GM18858 (cell line): ENCODE data around the gene LUC7L3.
"Not testable (repeated sequence)": the region's sequence is repeated elsewhere in the genome, so short reads cannot be mapped to it uniquely, and the experiment has no call there.

Source experiments
- ATAC-seq: cut with Tn5 transposase; IDR thresholded peaks from one replicate; pipeline ENCODE4 v1.9.1; 2021; ENCODE audit not compliant: unreplicated experiment

The LUC7L3 gene

DNA sequence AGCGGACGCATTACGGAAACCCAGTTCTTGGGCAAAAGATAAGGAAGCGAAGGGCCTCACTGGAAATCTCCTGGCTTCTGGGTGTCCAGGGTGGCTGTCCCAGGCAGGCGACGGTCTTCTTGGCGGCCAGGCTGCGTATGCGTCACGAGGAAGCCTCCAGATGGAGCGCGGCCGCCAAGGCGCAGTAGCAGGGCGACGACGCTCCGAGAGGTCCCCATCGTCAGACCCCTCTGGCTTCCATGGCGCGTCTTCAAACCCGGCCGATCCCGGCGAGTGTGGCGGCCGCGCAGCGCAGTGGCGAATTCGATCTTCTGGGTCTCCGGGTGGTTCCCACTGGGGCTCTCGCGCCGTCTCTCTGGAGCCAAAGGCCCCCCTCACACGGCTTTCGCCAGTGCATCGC lies 61.8 kb downstream of the LUC7L3 start:
- ATAC-seq: no peak

DNA sequence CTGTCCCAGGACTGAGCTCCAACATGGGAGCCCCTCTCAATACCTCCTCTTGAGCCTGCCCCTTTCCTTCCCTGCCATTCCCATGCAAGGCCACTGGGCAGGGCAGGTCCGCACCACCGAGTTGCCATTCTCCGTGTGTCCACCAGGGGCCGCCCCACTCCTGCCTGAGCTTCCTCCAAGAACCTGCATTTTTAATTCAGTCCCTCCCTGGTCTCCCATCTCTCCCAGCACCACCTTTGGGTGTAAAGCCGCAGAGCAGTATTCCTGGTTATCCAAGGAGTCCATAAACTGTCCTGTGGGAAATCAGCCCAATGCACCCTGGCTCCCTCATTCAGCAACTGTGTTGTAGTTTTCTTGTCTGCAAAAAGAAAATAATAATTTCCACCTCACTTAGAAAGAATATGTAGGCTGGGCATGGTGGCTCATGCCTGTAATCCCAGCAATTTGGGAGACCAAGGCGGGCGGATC lies 63.8 kb downstream of the LUC7L3 start:
- no peak for ATAC-seq

DNA sequence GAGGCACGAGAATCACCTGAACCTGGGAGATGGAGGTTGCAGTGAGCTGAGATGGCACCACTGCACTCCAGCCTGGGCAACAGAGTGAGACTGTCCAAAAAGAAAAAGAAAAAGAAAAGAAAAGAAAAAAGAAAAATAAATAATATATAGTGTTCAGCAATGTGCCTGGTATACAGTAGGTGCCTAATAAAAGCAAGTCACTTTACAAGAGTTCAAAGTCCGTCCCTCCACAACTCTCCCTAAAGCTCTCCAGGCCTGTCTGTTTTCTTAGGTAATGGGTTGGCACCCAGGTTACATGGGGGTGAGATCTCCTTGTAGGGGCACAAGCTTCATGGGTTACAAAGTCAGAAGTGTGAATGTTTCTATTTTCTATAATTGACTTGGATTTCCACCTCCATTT lies 64.5 kb downstream of the LUC7L3 start:
- ATAC-seq: no peak

DNA sequence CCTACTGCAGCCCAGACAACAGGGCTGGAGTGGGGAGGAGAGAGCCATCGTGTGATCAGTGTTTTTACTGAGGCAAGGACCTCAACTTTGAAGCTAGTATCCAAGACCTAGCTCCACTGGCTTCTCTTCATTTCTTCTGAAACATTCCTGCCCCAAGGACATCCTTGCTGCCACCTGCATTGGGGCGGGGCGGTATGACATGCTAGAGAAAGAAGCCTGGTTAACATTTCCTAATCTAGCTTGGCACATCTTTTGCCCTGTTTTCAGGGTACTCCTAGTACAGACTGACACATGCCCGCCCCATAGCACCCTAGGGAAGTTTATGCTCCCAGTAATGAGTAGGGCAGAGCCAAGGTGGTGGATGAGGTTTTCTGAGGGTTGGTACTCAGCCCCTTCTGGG lies 65.7 kb downstream of the LUC7L3 start:
- no peak for ATAC-seq

DNA sequence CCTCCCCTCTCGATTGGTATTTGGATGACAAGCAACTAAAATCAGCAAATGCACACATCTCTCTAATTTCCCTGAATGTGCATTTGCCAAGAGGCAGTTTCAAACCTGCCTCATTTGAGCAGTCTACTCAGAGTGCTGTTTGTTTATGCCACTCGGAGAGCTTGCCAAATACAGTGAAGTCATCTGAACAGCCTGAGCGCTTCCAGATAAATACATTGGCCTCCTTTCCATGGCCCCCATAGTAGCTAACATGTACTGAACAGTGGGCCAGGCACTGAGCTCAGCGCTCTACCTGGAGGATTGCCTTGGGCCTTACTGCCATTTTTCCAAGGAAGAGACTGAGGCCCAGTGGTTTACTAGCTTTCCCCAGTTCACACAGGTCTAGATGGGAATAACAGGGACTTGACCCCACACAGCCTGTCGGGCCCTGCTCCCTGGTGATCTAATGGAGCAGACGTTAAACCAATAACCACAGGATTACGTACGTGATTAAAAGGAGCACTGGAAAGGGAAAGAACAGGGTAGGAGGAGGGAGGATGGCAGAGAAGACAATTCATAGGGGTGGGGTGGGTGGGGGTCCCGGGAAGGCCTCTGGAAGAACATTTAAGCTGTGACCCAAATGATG lies 66.7 kb downstream of the LUC7L3 start:
- ATAC-seq: no peak

DNA sequence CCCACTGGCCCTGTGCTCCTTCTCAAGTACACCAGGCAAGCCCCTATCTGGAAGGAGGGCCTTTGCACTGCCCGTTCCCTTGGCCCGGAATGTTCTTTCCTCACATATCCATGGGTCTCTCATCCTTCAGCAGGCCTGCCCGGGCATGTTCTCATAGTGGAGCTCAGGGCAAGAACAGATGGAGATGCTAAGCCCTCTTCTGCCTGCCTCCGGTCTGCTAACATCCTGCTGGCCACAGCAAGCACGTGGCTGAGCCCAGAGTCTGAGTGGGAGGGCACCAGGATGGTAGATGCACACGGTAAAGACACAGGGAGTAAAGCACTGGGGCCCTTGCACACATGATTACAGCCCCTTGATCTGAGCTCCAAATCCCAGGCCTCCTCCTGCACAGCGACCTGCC lies 67.7 kb downstream of the LUC7L3 start:
- ATAC-seq: no peak

DNA sequence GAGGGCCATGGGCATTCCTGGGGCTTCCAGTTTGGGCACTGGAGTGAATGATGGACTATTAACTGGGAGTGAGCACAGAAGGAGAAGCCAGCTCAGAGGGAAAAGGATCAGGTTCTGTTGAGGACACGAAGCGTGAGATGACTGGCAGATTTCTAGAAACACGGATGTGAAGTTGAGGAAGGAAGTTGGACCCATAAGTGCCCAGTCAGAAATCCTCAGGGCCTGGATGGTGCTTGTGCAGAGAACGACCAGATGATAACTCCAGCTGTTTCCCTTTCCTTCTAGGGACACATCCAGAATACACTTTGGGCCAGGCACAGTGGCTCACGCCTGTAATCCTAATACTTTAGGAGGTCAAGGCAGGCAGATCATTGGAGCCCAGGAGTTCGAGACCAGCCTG lies 71.2 kb downstream of the LUC7L3 start:
- ATAC-seq: no peak

DNA sequence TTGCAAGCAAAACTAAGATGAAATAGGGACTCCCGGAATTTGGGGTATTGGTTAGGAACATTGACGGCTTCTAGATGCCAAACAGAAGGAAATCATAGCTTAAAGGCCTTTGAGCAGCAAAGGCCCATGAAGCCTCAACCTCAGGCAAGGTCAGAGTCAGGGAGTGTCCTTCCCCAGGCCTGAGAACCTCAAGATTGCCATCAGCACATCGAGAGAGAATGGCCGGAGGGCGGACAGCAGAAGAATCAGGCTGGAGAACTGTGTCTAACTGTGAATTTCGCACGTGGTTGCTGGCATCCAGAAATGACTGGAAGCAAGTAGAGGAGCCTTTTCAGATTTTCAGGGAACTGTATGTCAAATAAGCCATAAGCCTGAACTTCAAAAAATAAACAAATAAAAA lies 72.7 kb downstream of the LUC7L3 start:
- no peak for ATAC-seq

DNA sequence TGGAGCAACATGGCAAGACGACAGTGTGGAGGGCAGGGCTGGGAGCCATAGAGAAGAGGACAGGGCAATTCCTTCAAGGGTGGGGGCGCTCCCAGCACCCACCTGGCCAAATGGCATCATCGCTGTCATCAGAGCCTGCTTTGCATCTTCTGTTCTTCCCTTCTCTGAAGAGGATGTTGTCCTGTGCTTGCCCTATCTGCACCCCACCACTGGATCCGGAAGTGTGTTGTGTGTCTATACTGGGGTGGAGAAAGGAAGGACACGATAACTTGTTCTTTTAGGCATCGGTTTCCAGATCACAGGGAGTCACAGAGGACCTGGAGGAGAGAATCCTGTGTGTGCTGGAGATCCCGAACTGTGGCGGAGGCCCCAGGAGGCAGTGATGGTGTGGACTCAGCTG lies 73.6 kb downstream of the LUC7L3 start:
- ATAC-seq: no peak

DNA sequence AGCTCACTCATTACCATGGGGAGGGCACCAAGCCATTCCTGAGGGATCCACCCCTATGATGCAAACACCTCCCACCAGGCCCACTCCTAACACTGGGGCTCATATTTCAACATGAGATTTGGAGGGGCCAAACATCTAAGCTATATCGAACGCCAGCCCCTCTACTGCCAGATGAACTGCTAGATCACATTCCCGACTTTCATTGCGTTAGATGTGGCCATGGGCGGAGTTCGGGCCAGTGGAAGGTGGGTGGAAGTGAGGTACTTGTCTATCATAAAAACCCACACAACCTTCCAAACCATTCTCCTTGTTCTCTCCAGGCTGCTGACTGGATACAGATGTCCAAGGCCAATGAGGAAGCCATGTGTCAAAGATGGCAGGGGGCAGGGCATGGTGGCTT lies 75.0 kb downstream of the LUC7L3 start:
- ATAC-seq: no peak

DNA sequence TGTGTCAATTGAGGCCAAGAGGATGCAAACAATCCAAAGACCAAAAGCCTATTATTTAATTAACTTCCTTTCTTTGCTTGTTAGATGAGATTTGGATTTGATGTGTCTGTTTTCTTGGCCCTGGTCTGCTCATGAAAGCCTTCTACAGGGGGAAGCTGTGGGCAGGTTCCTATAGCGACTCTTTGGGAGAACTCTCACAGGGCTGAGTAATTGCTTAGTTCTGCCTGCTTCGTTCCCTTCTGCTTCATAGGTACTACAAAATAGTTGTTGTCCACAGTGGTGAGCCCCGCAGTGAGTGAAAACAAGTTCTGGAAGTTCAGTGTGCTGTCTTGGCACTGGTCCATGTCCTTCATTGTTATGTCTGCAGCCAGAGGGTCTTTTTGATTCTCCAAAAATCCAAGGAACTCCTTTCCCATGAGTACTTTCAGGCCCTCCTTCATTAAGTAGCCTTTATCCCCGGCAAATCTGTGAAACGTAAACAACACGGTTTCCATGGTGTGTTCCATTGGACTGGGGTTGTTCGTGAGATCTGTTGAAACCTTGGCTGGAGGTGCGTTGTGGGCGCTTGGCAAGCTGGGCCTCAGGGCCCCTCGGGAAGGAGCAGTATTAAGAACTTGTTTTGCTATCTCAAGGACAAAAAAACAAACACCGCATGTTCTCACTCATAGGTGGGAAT lies 77.9 kb downstream of the LUC7L3 start:
- ATAC-seq: no peak

DNA sequence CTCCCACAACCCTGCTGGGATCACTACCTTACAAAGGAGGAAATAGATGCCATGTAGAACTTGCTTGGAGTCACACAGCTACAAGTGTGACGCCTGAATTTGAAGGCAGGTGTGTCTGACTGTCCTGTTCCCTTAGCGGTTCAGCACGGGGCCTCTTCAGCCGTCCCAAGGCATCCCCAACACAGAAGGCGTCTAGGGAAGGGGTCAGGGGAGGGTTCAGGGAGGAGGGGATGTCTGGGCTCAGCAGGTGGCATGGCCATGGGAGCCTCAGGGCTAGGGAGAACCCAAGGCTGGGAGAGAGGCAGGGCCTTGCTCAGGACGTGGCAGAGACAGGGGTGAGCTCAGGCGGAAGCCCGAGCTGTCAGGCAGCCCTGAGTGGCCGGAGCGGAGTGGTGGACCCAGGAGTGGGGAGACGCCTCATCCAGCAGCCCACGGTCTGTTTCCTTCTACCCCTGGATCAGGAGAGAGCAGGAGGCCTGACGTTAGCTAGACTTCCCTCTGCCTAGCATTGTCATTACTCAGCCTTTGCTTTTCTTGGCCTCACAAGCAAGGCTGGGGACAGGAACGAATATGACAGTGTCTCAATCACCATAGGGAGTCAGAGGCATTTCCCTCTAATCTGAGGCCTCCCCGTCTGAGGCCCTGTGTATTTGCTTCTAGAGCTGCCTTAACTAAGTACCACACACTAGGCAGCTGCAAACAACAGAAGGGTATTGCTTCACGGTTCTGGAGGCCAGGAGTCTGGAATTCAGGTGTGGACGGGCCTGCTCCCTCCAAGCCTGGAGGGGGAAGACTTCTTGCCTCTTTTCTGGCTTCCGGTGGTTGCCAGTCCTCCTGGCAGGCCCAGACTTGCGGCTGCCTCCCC lies 79.3 kb downstream of the LUC7L3 start:
- no peak for ATAC-seq

DNA sequence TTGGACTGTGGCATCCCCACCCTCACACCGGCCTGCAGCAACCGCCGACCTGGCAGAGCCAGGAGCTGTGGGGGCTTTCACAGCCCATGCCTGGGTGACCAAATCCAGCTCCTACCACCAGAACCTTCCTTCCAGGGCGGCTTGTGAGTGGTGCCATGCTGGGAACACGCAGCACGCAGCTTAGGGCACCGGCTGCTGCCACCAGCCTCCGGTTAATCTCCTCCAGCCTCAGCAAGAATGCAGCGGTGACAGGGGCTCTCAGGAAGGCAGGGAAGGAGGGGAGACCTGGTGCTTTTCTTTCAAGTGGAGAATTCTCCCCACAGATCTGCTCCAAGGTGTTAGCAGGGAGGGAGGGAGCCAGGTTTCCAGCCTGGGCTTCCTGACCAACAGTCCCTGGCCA lies 80.2 kb downstream of the LUC7L3 start:
- ATAC-seq: no peak

DNA sequence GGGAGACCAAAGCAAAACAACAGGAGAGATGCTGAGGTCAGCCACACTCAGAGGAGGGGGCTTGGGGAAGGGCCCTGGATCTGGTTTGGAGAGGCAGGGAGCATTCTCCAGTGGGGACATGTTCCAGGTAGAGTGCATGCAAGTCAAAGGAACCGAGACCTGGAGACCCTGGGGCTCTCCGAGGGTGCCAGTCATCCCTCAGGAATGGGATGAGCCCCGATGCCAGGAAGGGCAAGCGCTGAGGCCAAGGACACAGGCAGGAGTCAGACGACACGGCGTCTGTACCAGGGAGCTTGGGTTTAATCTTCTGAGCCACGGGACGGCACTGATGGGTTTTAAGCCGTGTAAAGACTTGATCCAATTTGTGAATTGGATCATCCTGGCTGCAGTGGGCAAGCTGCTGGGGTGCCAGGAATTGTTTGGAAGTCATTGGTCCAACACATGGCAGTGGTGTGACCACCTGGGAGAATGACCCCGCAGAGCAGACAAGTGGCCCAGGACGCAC lies 80.8 kb downstream of the LUC7L3 start:
- no peak for ATAC-seq

DNA sequence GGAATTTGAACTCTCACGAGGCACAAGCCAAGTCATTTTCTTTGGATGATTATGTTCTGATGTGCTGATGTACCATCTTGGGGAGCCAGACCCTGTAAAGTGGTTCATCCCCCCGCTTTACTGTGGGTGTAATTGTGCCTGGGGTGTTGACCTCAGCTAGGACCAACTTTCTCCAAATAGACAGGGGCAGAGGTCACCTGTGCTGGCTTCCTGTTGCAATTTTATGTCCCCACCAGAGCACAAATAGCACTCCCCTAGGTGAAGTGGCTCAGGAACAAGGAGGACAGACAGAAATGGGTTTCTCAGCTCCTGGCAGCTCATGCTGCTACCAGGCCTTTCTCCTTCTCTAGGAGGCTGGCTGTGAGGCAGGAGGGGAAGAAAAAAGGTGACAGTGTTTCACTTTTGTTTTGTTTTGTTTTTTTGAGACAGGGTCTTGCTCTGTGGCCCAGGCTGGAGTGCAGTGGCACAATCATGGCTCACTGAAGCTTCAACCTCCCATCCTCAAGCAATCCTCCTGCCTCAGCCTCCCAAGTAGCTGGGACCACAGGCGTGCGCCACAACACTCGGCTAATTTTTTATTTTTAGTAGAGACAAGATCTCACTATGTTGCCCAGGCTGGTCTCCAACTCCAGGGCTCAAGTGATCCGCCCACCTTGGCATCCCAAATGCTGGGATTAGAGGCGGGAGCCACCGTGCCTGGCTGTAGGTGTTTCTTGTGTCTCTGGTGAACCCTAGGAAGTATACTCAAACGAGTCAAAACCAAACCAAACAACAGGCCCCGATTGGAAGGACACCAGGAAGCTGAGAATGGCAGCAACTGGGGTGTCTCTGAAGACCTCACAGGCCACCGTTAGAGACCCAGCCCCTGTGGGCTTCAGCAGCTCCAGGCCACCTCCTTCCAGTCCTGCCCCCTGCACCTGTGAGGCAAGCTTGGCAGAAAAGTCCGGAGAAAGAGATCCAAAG lies 83.5 kb downstream of the LUC7L3 start:
- no peak for ATAC-seq

DNA sequence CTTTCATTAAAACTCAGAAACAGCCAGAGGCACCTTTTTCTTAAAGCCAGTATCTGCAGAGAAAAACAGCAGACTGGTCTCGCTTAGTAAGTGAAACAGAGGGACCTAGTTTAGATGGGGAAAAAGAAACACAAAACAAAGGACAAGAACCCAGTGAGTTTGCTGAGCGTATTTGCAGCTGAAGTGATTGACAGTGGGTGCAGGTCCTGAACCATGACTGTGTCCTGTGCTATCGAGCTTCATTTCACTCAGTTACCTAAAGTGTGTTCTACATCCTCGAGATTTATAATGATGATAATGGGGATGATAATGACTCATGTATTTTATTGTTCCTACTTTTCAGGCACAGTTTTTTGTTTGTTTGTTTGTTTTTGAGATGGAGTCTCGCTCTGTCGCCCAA lies 84.3 kb downstream of the LUC7L3 start:
- no peak for ATAC-seq

DNA sequence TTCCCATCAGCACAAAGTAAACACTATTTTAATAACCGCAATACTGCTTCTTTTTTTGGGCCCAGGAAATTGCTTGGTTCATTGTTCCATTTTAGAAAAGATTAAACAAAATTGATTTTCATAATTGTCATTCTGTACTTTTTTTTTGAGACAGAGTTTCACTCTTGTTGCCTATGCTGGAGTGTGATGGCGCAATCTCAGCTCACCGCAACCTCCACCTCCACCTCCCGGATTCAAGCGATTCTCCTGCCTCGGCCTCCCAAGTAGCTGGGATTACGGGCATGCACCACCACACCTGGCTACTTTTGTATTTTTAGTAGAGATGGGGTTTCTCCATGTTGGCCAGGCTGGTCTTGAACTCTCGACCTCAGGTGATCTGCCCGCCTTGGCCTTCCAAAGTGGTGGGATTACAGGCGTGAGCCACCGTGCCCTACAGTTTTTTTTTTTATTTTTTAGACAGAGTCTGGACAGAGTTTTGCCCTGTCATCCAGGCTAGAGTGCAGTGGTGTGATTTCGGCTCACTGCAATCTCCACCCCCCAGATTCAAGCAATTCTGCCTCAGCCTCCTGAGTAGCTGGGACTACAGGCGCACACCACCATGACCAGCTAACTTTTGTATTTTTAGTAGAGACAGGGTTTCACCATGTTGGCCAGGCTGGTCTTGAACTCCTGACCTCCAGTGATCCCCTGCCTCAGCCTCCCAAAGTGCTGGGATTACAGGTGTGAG lies 85.5 kb downstream of the LUC7L3 start:
- ATAC-seq: not testable (repeated sequence)

DNA sequence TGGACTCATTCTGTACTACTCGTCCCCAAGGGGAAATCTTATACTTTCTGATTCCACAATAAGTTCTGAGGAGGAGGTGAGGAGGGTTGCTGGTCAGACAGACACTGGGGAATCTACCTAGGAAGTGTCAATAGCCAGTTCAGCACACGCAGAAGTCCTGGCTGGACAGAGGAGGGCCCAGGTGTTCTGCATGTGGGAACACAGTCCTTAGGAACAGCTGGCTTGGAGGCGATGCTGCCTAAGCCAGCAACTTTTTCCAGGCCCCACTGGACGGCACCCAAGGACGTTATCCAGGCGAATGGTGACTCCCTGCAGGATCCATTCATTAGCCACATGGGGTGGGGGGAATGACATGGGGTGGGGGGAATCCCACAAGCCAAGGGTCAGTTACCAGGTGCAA lies 86.1 kb downstream of the LUC7L3 start:
- ATAC-seq: no peak
